H1 (cell line): Measurements from ENCODE around the gene FERMT2. TPM values are rescaled to one million over a fixed set of nuclear protein-coding genes. Genes with fewer than 3 reads are reported as not detected.

Experiments
- CEBPB ChIP-seq: IDR thresholded peaks from 2 replicates; pipeline ENCODE4 v1.6.1; 2012; ENCODE audit warnings: low read depth, low read length
- EP300 ChIP-seq, 2 experiments: IDR thresholded peaks; 1 replicate in 1 of 2; 2 replicates in 1 of 2; pipeline ENCODE4 v1.6.1; 2011 to 2012; ENCODE audit warnings: low read depth in 2 of 2, low read length in 2 of 2, mild to moderate bottlenecking in 2 of 2, borderline replicate concordance in 1 of 2, inconsistent platforms in 1 of 2, moderate library complexity in 1 of 2
- POLR2A ChIP-seq, 2 experiments: IDR thresholded peaks; 1 replicate in 1 of 2; 2 replicates in 1 of 2; pipeline ENCODE4 v1.6.1; 2011; ENCODE audit warnings: low read depth in 2 of 2, low read length in 2 of 2, mild to moderate bottlenecking in 2 of 2; ENCODE audit errors: control extremely low read depth in 1 of 2
- USF2 ChIP-seq: IDR thresholded peaks from 2 replicates; pipeline ENCODE4 v1.6.1; 2011; ENCODE audit warnings: low read length, improper control_type of control experiment
- polyA plus RNA-seq, 7 experiments: library from polyadenylated mRNA; depleted of rRNA in 3 of 7; stranded (reverse) in 5 of 7; unstranded in 2 of 7; fragments of >200 nt in 5 of 7; fragments of 200-250 nt in 2 of 7; gene quantifications; 1 replicate in 5 of 7; 2 replicates in 1 of 7; 4 replicates in 1 of 7; pipeline versions ENCODE4 v1.2.1 to v1.2.3, GENCODE V29; 2011 to 2013; ENCODE audit warnings: missing spikeins in 2 of 7, mixed read lengths in 2 of 7
- total RNA-seq: library from RNA; stranded (reverse); fragmentation: NEBNext Ultra II Directional; extraction: Animal tissue kit (Norgen Biotek cat#: 25700); gene quantifications from 2 replicates; pipeline ENCODE4 v1.2.1, GENCODE V29; 2021

FERMT2 gene
- total and polyA plus RNA-seq, 2 of the 8 experiments (the other 6 are each of a cell fraction or from before 2014, with no cell fraction given), result 53.3 to 142 TPM

GRCh38 chr14:52827426-52827825, 123.4 kb downstream of the FERMT2 start (continued):
- no peak for TF ChIP-seq USF2
- no peak for TF ChIP-seq EP300 (IDR thresholded peaks at IDR 0.05; ENCODE audit: borderline replicate concordance in 1 of 2, low read depth in 2 of 2, low read length in 2 of 2)
- TF ChIP-seq CEBPB, result no peak
- no peak for TF ChIP-seq POLR2A (IDR thresholded peaks at IDR 0.05; ENCODE audit: control extremely low read depth in 1 of 2, low read depth in 2 of 2, low read length in 2 of 2)
- TF ChIP-seq, all 59 proteins: peak for 0
